GM10847 (cell line): ENCODE measurements around the gene MAP3K10.

Experiments
- POLR2A ChIP-seq: IDR thresholded peaks from 2 replicates; pipeline ENCODE4 v1.6.1; 2011; ENCODE audit not compliant: insufficient read length; ENCODE audit errors: extremely low read depth

Gene MAP3K10

DNA sequence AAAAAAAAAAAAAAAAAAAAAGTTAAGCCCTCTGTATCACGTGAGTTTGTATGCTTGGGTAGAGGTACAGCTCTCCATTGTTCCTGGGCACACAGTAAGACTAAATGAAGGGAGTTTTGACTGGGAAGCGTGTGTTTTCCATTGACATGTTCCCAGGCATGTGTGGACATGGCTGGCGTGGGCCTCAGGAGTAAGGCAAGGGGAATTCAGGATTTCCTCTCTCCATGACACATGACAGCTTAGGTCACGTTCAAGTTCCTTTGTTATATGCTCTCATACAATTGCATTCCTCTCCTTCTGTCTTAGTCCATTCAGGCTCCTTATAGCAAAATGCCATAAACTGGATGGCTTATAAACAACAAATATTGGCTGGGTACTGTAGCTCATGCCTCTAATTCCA lies 17.1 kb upstream of the MAP3K10 start:
- no peak for TF ChIP-seq POLR2A

DNA sequence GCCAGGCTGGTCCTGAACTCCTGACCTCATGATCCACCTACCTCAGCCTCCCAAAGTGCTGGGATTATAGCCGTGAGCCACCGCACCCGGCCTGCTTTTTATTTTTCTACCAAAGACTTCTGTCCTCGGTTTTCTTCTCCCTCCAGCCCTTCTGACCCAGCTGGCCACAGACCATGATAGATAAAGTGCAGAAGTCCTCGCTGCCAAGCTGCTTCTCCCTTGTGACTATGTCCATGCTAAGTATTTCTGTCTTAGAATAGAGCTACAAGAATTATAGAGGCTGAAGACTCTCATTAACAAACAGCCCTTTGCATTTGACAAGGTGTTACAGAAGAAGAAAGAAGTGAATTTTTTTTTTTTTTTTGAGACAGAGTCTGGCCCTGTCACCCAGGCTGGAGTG lies 15.4 kb upstream of the MAP3K10 start:
- no peak for TF ChIP-seq POLR2A

DNA sequence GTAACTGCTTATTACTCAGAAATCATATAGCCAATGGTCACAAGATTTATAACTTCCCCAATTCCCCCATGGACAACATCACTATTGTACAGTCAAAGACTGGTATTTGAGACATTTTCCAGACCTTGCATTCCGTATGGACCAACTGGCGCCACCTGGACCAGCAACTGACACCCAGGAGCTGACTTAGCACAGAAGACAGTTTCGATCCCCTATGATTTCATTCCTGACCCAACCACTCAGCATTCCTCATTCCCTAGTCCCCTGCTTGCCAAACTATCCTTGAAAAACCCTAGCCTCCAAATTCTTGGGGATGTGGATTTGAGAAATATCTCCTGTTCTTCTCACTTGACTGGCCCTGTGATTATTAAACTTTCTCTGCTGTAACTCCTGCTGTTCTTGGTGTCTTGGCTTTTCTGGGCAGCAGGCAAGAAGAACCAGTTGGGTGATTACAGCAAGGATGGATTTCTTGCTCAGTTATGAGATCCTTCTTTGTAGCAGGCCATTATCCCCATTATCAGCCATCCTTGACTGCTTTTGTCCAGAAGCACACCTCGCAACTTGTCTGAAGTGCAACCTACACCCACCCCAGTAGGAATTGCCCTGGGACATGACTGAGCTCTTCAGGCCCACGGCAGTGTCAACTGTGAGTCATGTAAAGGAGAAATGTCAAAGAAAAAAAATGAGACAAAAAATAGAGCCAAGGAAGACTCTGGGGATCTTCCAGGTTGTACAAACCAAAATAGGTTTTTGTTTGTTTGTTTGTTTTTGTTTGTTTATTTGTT lies 13.7 kb upstream of the MAP3K10 start:
- no peak for TF ChIP-seq POLR2A

DNA sequence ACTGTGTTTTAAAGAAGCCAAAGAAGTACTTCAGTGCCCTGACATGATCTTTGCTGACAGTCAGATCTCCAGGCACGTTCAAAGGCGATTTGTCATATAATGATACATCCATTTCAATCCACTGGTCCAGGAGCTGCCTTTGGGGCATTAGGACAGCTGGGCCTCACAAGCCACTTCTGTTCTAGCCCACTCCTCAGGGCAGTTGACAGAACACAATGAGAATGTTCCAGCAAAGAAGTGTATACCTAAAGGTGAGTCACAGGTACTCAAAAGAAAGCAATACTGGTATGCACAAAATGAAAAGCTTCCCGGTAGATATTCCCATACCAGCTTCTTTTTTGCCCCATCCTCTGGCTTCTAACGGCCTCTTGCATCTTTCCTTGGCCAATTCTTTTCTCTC lies 12.5 kb upstream of the MAP3K10 start:
- no peak for TF ChIP-seq POLR2A

DNA sequence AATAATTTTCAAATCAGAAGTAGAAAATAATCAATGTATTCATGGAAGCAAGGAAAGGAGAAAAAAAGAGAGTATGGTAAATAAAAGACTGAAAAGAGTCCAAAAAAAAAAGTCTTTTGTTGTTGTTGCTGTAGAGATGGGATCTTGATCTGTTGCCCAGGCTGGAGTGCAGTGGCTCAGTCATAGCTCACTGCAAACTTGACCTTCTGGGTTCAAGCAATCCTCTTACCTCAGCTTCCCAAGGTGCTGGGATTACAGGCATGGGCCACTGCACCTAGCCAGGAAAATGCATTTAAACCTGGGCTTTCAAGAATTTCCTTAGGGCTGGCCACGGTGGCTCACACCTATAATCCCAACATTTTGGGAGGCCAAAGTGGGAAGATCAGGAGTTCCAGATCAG lies 7.0 kb upstream of the MAP3K10 start:
- no peak for TF ChIP-seq POLR2A

DNA sequence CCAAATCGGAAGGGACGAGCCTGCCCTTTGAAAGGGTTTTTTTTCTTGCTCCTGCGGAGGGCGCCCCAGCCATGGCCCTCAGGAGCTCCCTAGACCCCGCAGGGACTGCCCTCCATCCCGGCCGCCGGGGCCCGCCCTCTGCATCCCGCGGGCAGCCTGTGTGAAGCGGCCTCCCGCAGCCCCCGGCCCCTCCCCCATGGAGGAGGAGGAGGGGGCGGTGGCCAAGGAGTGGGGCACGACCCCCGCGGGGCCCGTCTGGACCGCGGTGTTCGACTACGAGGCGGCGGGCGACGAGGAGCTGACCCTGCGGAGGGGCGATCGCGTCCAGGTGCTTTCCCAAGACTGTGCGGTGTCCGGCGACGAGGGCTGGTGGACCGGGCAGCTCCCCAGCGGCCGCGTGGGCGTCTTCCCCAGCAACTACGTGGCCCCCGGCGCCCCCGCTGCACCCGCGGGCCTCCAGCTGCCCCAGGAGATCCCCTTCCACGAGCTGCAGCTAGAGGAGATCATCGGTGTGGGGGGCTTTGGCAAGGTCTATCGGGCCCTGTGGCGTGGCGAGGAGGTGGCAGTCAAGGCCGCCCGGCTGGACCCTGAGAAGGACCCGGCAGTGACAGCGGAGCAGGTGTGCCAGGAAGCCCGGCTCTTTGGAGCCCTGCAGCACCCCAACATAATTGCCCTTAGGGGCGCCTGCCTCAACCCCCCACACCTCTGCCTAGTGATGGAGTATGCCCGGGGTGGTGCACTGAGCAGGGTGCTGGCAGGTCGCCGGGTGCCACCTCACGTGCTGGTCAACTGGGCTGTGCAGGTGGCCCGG lies 815 bp downstream of the MAP3K10 start:
- no peak for TF ChIP-seq POLR2A

DNA sequence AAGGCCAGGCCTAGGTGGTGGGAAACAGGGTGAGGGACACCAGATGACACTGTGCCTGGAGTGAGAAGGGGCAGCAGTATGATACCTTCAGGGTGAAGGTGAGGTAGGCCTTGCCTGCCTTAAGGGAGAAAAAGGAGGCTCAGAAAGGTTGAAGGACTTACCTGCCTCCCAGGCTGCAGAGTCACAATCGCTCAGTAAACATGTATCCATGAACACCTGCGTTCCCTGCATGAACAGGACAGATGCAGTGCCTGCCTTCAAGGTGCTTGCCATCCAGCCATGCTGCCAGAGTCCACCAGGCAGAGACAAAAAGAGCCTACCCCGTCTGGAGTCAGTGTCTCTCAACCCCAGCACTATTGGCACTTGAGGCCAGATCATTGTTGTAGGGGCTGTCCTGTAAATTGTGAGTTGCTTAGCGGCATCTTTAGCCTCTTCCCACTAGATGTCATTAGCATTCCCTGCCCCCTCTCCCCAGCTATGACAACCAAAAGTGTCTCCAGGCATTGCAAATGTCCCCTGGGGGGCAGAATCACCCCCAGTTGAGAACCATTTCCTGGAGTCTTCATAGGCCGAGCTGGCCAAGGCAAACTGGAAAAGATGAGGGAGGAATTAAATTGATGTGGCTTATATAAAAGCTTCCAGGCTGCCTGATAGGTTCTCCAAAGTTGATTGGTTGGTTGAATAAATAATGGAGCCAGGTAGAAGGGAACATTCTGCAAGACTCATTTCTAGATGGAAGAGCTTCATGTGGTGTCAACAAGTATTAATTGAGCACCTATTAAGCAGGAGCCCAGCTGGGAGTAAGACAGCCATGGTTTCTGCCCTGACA lies 1.7 kb downstream of the MAP3K10 start:
- TF ChIP-seq POLR2A, result no peak

DNA sequence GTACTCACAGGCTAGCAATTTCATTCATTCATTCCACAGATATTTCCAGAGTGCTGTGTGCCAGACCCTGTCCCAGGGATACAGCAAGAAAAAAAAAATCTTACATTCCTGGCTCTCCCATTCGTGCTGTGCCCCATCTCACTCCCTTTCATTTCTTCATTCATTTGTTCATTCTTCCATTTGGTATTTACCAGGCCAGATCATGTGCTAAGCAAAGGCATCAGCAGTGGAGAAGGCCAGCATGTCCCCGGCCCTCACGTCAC lies 2.3 kb downstream of the MAP3K10 start:
- TF ChIP-seq POLR2A, result no peak

DNA sequence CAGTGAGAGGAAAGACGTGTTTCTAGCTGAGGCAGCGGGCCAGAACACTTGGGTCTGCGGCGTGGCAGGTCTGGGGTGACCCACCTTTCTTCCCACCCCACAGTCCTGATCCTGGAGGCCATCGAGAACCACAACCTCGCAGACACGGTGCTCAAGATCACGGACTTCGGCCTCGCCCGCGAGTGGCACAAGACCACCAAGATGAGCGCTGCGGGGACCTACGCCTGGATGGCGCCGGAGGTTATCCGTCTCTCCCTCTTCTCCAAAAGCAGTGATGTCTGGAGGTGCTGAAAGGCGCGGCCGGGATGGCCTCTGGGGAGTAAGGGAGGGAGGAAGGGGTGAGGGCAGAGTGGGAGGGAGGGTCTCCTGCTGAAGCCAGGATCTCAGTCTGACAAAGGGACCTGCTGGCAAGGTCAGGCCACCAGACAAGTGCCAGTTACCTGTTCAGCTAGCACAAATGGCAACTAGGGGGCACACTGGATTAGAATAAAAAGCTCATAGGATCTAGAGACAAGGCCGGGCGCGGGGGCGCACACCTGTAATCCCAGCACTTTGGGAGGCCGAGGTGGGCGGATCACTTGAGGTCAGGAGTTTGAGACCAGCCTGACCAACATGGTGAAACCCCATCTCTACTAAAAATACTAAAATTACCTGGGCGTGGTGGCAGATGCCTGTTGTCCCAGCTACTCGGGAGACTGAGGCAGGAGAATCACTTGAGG lies 7.2 kb downstream of the MAP3K10 start:
- TF ChIP-seq POLR2A, result no peak

DNA sequence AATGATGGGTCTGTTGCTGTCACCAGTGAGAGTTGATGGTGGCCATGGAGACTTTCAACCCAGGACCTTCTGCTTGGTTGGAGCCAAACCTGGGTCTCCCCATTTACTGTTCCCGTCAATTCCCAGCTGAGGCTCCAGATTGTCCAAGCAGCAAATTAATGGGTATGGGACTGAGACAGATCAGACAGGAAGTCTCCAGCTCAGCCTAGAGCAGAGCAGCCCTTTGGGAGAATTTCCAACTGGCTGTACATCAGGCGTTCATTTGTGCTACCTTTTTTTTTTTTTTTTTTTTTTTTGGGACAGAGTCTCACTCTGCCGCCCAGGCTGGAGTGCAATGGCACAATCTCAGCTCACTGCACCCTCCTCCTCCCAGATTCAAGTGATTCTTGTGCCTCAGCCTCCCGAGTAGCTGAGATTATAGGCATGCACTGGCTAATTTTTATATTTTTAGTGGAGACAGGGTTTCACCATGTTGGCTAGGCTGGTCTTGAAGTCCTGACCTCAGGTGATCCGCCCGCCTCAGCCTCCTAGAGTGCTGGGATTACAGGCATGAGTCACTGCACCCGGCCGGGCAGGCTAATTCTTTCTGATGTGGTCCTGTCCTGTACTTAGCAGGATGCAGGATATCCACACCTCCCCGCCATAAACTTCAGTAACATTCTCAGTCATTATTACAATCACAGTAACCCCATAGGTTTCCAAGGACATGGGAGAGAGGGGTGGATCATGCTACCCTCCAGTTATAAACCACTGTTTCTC lies 9.3 kb downstream of the MAP3K10 start:
- no peak for TF ChIP-seq POLR2A

DNA sequence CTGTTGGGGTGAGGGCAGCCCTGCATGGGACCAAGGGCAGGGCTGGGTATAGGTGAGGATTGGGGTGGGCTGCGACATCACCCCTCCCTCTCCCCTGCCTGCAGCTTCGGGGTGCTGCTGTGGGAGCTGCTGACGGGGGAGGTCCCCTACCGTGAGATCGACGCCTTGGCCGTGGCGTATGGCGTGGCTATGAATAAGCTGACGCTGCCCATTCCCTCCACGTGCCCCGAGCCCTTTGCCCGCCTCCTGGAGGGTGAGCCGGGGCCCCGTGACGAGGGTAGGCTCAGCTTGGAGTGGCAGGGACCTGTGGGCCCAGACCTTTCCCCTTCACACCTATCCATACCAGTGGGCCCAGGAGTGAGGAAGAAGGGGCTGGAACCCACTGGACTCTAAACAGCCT lies 13.2 kb downstream of the MAP3K10 start:
- no peak for TF ChIP-seq POLR2A

DNA sequence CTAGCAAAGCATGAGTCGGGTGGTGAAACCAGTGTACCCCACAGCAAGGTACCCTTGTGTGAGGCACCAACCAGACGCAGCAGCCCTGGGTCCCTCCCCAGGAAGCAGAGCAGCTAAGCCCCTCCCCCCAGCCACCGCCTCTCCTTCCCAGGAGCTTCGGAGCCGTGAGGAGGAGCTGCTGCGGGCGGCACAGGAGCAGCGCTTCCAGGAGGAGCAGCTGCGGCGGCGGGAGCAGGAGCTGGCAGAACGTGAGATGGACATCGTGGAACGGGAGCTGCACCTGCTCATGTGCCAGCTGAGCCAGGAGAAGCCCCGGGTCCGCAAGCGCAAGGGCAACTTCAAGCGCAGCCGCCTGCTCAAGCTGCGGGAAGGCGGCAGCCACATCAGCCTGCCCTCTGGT lies 14.5 kb downstream of the MAP3K10 start:
- no peak for TF ChIP-seq POLR2A

DNA sequence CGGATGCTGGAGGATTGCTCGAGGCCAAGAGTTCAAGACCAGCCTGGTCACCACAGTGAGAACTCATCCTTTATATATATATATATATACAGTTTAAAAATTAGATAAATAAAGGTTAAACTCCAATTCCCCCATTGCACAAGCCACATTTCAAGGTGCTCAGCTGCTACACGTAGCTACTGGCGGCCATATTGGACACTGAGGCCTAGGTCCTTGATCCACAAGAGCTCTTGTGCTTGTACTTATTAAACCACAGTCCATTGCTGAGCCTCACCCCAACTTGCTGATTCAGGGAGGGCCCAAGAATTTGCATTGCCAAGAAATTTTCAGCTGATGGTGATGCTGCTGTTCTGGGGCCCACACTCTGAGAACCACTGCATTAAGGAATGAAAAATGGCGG lies 17.4 kb downstream of the MAP3K10 start:
- TF ChIP-seq POLR2A, result no peak

DNA sequence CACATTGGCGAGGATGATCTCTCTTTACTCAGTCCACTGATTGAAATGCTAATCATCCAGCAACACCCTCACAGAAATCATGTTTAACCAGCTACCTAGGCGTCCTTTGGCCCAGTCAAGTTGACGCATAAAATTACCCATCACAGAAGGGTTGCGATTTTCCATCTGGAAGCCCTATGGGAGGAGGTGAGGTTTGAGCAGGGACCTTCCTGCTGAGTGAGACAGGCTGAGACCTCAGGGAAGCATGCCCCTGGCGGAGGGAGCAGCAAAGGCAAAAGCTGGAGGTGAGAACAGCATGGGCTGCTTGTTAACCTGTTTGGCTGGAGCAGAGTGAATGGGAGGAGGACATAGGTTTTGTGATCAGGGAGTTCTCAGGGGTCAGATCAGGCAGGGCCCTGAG lies 19.7 kb downstream of the MAP3K10 start:
- no peak for TF ChIP-seq POLR2A
